Fibroblast of the aortic adventitia (primary cell): ENCODE data around the gene PIPOX. TPM values are rescaled to one million over a fixed set of nuclear protein-coding genes. Genes with fewer than 3 reads are reported as not detected.

Source experiments
- DNase-seq: peaks from one replicate; pipeline ENCODE4 v3.0.0-alpha.2; 2010; ENCODE audit warnings: low read depth
- H3K4me3 ChIP-seq: 2 replicates; pipeline ENCODE4 v1.5.1; 2011; ENCODE audit warnings: low read depth, mild to moderate bottlenecking, control low read depth, low read length, moderate library complexity
- CTCF ChIP-seq: IDR thresholded peaks from 2 replicates; pipeline ENCODE4 v1.5.1; 2011; ENCODE audit warnings: mild to moderate bottlenecking, low read length, control low read depth, inconsistent platforms; ENCODE audit not compliant: insufficient read depth
- total RNA-seq: library from RNA; depleted of rRNA; stranded (reverse); fragments of >200 nt; gene quantifications from 2 replicates; pipeline ENCODE4 v1.2.3, GENCODE V29; 2012; ENCODE audit warnings: low replicate concordance

PIPOX gene
- total RNA-seq, 1 donor: 1.8 TPM

- H3K4me3 ChIP-seq: no peak overlapping the region
- DNase-seq: no peak
- no peak for TF ChIP-seq CTCF
These were observed 2.1 kb downstream of the PIPOX start for GRCh38 chr17:29045026-29045425.

GRCh38 chr17:29045734-29046472 is 3.0 kb downstream of the PIPOX start:
- no peak for TF ChIP-seq CTCF
- H3K4me3 ChIP-seq: no peak overlapping the region
- no peak for DNase-seq

GRCh38 chr17:29046473-29046839 is 3.5 kb downstream of the PIPOX start:
- DNase-seq: no peak
- no peak overlapping the region for H3K4me3 ChIP-seq
- TF ChIP-seq CTCF: no peak

- TF ChIP-seq CTCF: no peak
- H3K4me3 ChIP-seq: no peak overlapping the region
- no peak for DNase-seq
These were observed 5.8 kb downstream of the PIPOX start for GRCh38 chr17:29048440-29049368.

- H3K4me3 ChIP-seq: no peak overlapping the region
- no peak for DNase-seq
These were observed 6.7 kb downstream of the PIPOX start for GRCh38 chr17:29049541-29050145.

More at GRCh38 chr17:29049541-29050145, 6.7 kb downstream of the PIPOX start:
- TF ChIP-seq CTCF: no peak
